Stimulated activated CD8-positive, alpha-beta memory T cell treated with anti-CD3 and anti-CD28 coated beads, Interleukin-4, amount 100 ng/mL, for 24 hours (primary cell): ENCODE results near the gene ZBTB7B.
A peak's percentile ranks its signal among the peaks of the same experiment; 100 is the strongest.
"Not testable (repeated sequence)": the region's sequence is repeated elsewhere in the genome, so short reads cannot be mapped to it uniquely, and the experiment has no call there.

Experiments used
- DNase-seq: peaks from one replicate; pipeline ENCODE4 v3.0.0-alpha.2; 2020; ENCODE audit warnings: low read depth

ZBTB7B gene

GRCh38 chr1:154969246-154969645 is 33.4 kb upstream of the ZBTB7B start:
- no peak for DNase-seq

- no peak for DNase-seq
Observed at GRCh38 chr1:154969860-154970452, 32.6 kb upstream of the ZBTB7B start.

- DNase-seq: no peak
Observed at GRCh38 chr1:154970631-154971340, 31.8 kb upstream of the ZBTB7B start, which contains the start of gene SHC1. TSS of gene SHC1 (minus strand) at chr1:154970747. CDS start at chr1:154970526, 221 bp downstream.

- DNase-seq: no peak
Observed at GRCh38 chr1:154971341-154971998, 31.1 kb upstream of the ZBTB7B start.

- no peak for DNase-seq
Observed at GRCh38 chr1:154972213-154972516, 30.4 kb upstream of the ZBTB7B start.

GRCh38 chr1:154972517-154973343 is 29.9 kb upstream of the ZBTB7B start:
- no peak for DNase-seq

- peak; percentile 86 for DNase-seq
Observed at GRCh38 chr1:154973344-154974101, 29.1 kb upstream of the ZBTB7B start.

GRCh38 chr1:154974102-154974807 is 28.3 kb upstream of the ZBTB7B start, which contains the start of gene CKS1B:
TSS of gene CKS1B (plus strand) at chr1:154974681. CDS start at chr1:154974746, 65 bp downstream.
- DNase-seq: peak; percentile 91

GRCh38 chr1:154974808-154975408 is 27.7 kb upstream of the ZBTB7B start:
- peak; percentile 87 for DNase-seq

- DNase-seq: peak; percentile 65
Observed at GRCh38 chr1:154975409-154976059, 27.1 kb upstream of the ZBTB7B start.

GRCh38 chr1:154977762-154978161 is 24.8 kb upstream of the ZBTB7B start:
- not testable (repeated sequence) for DNase-seq

- no peak for DNase-seq
Observed at GRCh38 chr1:154978360-154978759, 24.2 kb upstream of the ZBTB7B start.

GRCh38 chr1:154982341-154982740 is 20.3 kb upstream of the ZBTB7B start:
- no peak for DNase-seq

GRCh38 chr1:154982897-154983648 is 19.5 kb upstream of the ZBTB7B start, which contains the start of gene FLAD1:
TSS of gene FLAD1 (plus strand) at chr1:154983344. CDS start at chr1:154983695, 351 bp downstream.
- DNase-seq: peak; percentile 90

- DNase-seq: no peak
Observed at GRCh38 chr1:154983776-154984466, 18.7 kb upstream of the ZBTB7B start.

GRCh38 chr1:154986736-154987135 is 15.9 kb upstream of the ZBTB7B start:
- DNase-seq: not testable (repeated sequence)

GRCh38 chr1:154987326-154987725 is 15.3 kb upstream of the ZBTB7B start:
- DNase-seq: no peak
